ENCODE results near the gene HIF1AN.

Gene HIF1AN

GRCh38 chr10:100554902-100555301 lies 19.2 kb downstream of the HIF1AN start:
- no peak overlapping the region for H3K4me3 ChIP-seq (replicated peaks; ENCODE audit: insufficient read depth, low read length)
- no peak overlapping the region for H3K27ac ChIP-seq (replicated peaks)
- H3K27me3 ChIP-seq (ENCODE audit: insufficient read depth, poor library complexity, severe bottlenecking): no peaks in the 10 kb centered on the region
- no peak for TF ChIP-seq POLR2AphosphoS5 (IDR thresholded peaks at IDR 0.05; ENCODE audit: low read depth)
- DNase-seq (ENCODE audit: low read depth in 1 of 2, low spot score in 1 of 2): no peak

- no peak for TF ChIP-seq SPI1 (IDR thresholded peaks at IDR 0.05; ENCODE audit: borderline replicate concordance, low read depth)
- no peak for TF ChIP-seq CTCF (IDR thresholded peaks at IDR 0.05; ENCODE audit: insufficient read depth, low read length)
- TF ChIP-seq REST (IDR thresholded peaks at IDR 0.05; ENCODE audit: insufficient replicate concordance, low read depth): no peak
- no peak for TF ChIP-seq GABPA (IDR thresholded peaks at IDR 0.05; ENCODE audit: low read depth)
- no peak for TF ChIP-seq POLR2AphosphoS5 (IDR thresholded peaks at IDR 0.05; ENCODE audit: low read depth)
- DNase-seq (ENCODE audit: low read depth in 1 of 2, low spot score in 1 of 2): no peak
- Histone ChIP-seq H3K4me3 (replicated peaks; ENCODE audit: insufficient read depth, low read length) (no peak overlapping the region), H3K27ac (replicated peaks) (no peak overlapping the region), H3K27me3 (ENCODE audit: insufficient read depth, poor library complexity, severe bottlenecking) (no peaks in the 10 kb centered on the region)
Measured at GRCh38 chr10:100560248-100560647, 24.5 kb downstream of the HIF1AN start.

GRCh38 chr10:100561005-100561404 lies 25.3 kb downstream of the HIF1AN start:
- TF ChIP-seq GABPA (IDR thresholded peaks at IDR 0.05; ENCODE audit: low read depth) (no peak), REST (IDR thresholded peaks at IDR 0.05; ENCODE audit: insufficient replicate concordance, low read depth) (no peak), CTCF (IDR thresholded peaks at IDR 0.05; ENCODE audit: insufficient read depth, low read length) (no peak), SPI1 (IDR thresholded peaks at IDR 0.05; ENCODE audit: borderline replicate concordance, low read depth) (no peak), POLR2AphosphoS5 (IDR thresholded peaks at IDR 0.05; ENCODE audit: low read depth) (no peak)
- H3K4me3 ChIP-seq (replicated peaks; ENCODE audit: insufficient read depth, low read length): no peak overlapping the region
- H3K27me3 ChIP-seq (ENCODE audit: insufficient read depth, poor library complexity, severe bottlenecking): no peaks in the 10 kb centered on the region
- DNase-seq (ENCODE audit: low read depth in 1 of 2, low spot score in 1 of 2): no peak
- no peak overlapping the region for H3K27ac ChIP-seq (replicated peaks)

- H3K4me3 ChIP-seq (replicated peaks; ENCODE audit: insufficient read depth, low read length): no peak overlapping the region
- H3K27me3 ChIP-seq (ENCODE audit: insufficient read depth, poor library complexity, severe bottlenecking): peaks cover 3% of the 10 kb centered on the region
- no peak for TF ChIP-seq GABPA (IDR thresholded peaks at IDR 0.05; ENCODE audit: low read depth)
- no peak for TF ChIP-seq REST (IDR thresholded peaks at IDR 0.05; ENCODE audit: insufficient replicate concordance, low read depth)
- TF ChIP-seq CTCF (IDR thresholded peaks at IDR 0.05; ENCODE audit: insufficient read depth, low read length): peak; percentile 75
- TF ChIP-seq POLR2AphosphoS5 (IDR thresholded peaks at IDR 0.05; ENCODE audit: low read depth): peak; percentile 75; the same call in 1 of the 2 replicates
- TF ChIP-seq SPI1 (IDR thresholded peaks at IDR 0.05; ENCODE audit: borderline replicate concordance, low read depth): peak; percentile 17; the same call in 1 of the 2 replicates
- peak; percentile 64 to 90 for DNase-seq (ENCODE audit: low read depth in 1 of 2, low spot score in 1 of 2)
- no peak overlapping the region for H3K27ac ChIP-seq (replicated peaks)
Measured at GRCh38 chr10:100562008-100562672, 26.4 kb downstream of the HIF1AN start.

Data from HL-60 (cell line).